Stimulated activated naive B cell treated with anti-CD40 and anti-IgM and Interleukin-4, amounts not matched to agents 10 μg/mL and 1 μg/mL and 100 μg/mL, for 72 hours (primary cell): ENCODE data around the gene SH3RF3.

Experiments used
- ATAC-seq, 2 donors: fragments of 150-1000 bp; cut with Tn5 transposase; replicated peaks; 2 replicates each; pipeline ENCODE4 v1.10.0; 2021; ENCODE audit warnings: moderate library complexity in 1 of 2
- DNase-seq: peaks from one replicate; pipeline ENCODE4 v3.0.0; 2021
- H3K27ac Mint-ChIP-seq: one replicate; pipeline ENCODE4 v1.8.0; 2022; ENCODE audit warnings: mild to moderate bottlenecking, mixed read lengths
- H3K27me3 Mint-ChIP-seq, 2 donors: one replicate each; pipeline ENCODE4 v1.8.0; 2022; ENCODE audit warnings: mixed read lengths in 2 of 2
- H3K36me3 Mint-ChIP-seq, 2 donors: one replicate each; pipeline ENCODE4 v1.8.0; 2022; ENCODE audit warnings: mixed read lengths in 2 of 2, mild to moderate bottlenecking in 1 of 2
- H3K4me1 Mint-ChIP-seq, 2 donors: one replicate each; pipeline ENCODE4 v1.8.0; 2022; ENCODE audit warnings: mixed read lengths in 2 of 2, mild to moderate bottlenecking in 1 of 2
- H3K4me3 Mint-ChIP-seq, 2 donors: one replicate each; pipeline ENCODE4 v1.8.0; 2022; ENCODE audit warnings: mild to moderate bottlenecking in 2 of 2, mixed read lengths in 2 of 2, moderate library complexity in 1 of 2
- H3K9me3 Mint-ChIP-seq, 2 donors: one replicate each; pipeline ENCODE4 v1.8.0; 2022; ENCODE audit warnings: mixed read lengths in 2 of 2, mild to moderate bottlenecking in 1 of 2

The SH3RF3 gene

DNA sequence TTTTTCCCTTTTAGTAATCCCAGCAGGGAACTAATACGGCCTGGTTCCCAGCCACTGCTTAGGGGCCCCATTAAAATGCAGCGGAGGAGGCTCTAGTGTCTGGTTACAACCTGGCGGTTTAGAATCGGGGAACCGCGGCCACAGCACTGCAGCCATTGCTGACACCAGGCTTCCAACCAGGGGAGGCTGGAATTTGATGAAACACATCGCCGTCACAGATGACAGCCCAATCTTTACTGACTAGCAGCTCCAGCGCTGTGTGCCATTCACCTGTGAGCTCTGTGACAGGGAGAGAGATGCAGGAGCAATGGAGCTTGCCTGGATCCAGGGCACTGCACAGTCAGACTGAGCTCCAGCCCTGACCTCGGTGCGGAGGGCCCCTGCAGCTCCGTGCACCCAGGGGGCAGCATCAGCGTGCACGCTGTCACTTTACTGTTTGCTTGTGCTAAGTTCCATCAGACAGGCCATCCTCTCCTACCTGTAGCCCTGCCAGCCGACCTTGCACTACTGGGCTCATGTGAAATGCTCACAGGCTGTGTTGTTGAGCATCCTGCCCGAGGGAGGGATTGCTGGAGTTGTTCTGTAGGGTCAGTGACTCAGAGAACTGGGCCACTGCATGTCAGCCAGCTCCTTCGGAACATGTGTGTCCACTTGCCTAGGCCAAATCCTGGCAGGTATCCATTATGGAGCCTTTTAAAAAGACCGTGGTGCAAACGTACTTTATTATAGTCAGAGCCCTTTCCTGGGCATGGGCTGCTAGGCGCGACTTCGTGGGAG lies 281.2 kb downstream of the SH3RF3 start:
- H3K27ac Mint-ChIP-seq = no peak overlapping the region
- no peaks in the 10 kb centered on the region for H3K9me3 Mint-ChIP-seq
- H3K4me3 Mint-ChIP-seq = no peak overlapping the region
- H3K4me1 Mint-ChIP-seq = no peaks in the 10 kb centered on the region
- ATAC-seq (no peak), DNase-seq (no peak)
- H3K27me3 Mint-ChIP-seq = peaks cover 0 to 6% of the 10 kb centered on the region in 2 donors
- no peaks in the 10 kb centered on the region for H3K36me3 Mint-ChIP-seq

DNA sequence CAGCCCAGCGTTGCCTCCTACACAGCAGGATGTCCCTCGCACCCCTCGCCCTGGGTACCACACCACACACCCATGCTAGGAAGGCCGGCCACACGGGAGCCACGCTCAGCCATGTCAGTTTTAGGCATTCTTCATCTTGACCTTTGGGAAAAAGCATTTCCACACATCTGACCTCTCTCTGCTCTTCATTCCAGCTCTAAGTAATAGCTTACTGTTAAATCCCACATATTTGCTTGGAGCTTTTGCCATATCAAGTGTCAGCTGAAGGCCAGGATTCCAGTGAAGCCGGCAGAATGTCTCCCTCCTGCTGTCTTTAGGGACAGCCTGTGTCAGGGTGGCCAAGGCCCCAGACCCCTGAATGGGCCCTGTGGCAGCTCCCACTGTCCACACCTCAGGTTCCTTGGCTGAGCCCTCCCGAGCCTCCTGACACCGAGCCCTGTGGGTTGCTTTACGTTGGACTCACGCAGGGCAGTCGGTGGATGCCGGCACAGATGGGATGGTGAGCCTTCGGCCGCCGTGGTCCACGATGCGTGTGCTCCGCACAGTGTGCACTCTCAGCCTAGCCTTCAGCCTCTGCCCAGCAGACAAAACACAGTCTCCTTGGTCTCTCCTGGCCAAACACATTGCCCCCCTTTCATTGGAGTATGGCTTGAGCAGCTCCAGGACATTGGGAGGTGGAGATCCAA lies 282.8 kb downstream of the SH3RF3 start:
- no peak overlapping the region for H3K27ac Mint-ChIP-seq
- ATAC-seq = no peak
- H3K27me3 Mint-ChIP-seq = no peaks in the 10 kb centered on the region
- H3K4me1 Mint-ChIP-seq = no peaks in the 10 kb centered on the region
- no peaks in the 10 kb centered on the region for H3K36me3 Mint-ChIP-seq
- DNase-seq = no peak
- no peaks in the 10 kb centered on the region for H3K9me3 Mint-ChIP-seq
- no peak overlapping the region for H3K4me3 Mint-ChIP-seq

GRCh38 chr2:109415581-109416013 lies 286.6 kb downstream of the SH3RF3 start:
- Mint-ChIP-seq H3K27ac (no peak overlapping the region), H3K4me3 (no peak overlapping the region), H3K4me1 (no peaks in the 10 kb centered on the region), H3K36me3 (no peaks in the 10 kb centered on the region), H3K27me3 (no peaks in the 10 kb centered on the region), H3K9me3 (no peaks in the 10 kb centered on the region)
- DNase-seq (no peak), ATAC-seq (no peak)

- H3K4me3 Mint-ChIP-seq = no peak overlapping the region
- no peaks in the 10 kb centered on the region for H3K9me3 Mint-ChIP-seq
- H3K27ac Mint-ChIP-seq = no peak overlapping the region
- no peak for ATAC-seq
- no peaks in the 10 kb centered on the region for H3K27me3 Mint-ChIP-seq
- no peak for DNase-seq
- no peaks in the 10 kb centered on the region for H3K4me1 Mint-ChIP-seq
- H3K36me3 Mint-ChIP-seq = no peaks in the 10 kb centered on the region
Observed at GRCh38 chr2:109417701-109418335, 288.8 kb downstream of the SH3RF3 start.

DNA sequence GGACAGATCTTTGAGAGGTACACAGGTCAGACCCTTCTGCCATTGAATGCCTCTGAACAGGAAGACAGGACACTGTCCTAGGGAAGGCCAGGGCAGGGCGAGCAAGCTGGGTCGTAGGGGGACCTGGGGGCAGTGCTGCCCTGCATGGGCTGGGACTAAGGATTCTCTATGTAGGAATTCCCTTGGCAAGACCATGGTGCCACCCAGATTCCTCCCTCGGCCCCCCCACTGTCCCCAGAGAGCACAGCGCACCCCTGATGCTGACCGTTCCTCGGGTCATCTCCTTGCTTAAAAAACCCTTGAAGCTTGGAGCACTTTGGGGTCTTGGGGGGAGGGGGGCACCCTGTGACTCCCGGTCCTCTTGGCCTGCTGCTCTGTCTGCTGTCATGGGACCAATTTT lies 289.7 kb downstream of the SH3RF3 start:
- DNase-seq (no peak), ATAC-seq (no peak)
- no peak overlapping the region for H3K27ac Mint-ChIP-seq
- no peaks in the 10 kb centered on the region for H3K4me1 Mint-ChIP-seq
- H3K4me3 Mint-ChIP-seq = no peak overlapping the region
- H3K9me3 Mint-ChIP-seq = no peaks in the 10 kb centered on the region
- no peaks in the 10 kb centered on the region for H3K27me3 Mint-ChIP-seq
- no peaks in the 10 kb centered on the region for H3K36me3 Mint-ChIP-seq

DNA sequence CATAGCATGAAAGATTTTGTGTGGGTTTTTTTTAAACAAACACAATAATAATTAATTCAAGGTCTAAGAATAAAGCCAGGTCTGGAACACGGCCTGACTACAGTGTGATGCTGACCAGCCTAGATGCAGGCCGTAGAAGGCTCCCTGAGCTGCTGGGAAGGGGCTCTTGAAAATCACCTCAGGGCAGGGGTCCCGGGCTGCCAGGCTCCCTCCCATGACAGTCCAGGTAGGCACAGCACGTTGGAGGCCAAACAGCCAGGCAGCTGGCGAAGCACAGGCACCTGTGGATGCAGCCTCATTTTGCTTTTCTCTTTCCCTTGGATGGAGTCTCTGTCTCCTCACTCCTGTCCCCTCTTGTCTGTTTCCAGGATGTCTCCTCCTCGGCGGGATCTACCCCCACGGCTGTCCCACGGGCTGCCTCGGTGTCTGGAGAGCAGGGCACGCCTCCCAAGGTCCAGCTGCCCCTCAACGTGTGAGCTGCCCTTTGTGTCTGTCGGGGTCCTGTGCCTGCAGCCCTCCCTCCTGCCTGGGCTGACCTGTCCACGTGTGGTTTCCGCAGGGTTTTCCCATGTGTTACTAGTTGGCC lies 290.3 kb downstream of the SH3RF3 start:
- ATAC-seq (no peak), DNase-seq (no peak)
- H3K36me3 Mint-ChIP-seq = no peaks in the 10 kb centered on the region
- H3K9me3 Mint-ChIP-seq = no peaks in the 10 kb centered on the region
- no peak overlapping the region for H3K27ac Mint-ChIP-seq
- no peaks in the 10 kb centered on the region for H3K27me3 Mint-ChIP-seq
- H3K4me3 Mint-ChIP-seq = no peak overlapping the region
- no peaks in the 10 kb centered on the region for H3K4me1 Mint-ChIP-seq

GRCh38 chr2:109419960-109420370 lies 291.0 kb downstream of the SH3RF3 start:
- DNase-seq = no peak
- Mint-ChIP-seq H3K27me3 (no peaks in the 10 kb centered on the region), H3K36me3 (no peaks in the 10 kb centered on the region), H3K27ac (no peak overlapping the region), H3K4me3 (no peak overlapping the region), H3K9me3 (no peaks in the 10 kb centered on the region), H3K4me1 (no peaks in the 10 kb centered on the region)
- no peak for ATAC-seq

GRCh38 chr2:109421101-109421500 lies 292.1 kb downstream of the SH3RF3 start:
- Mint-ChIP-seq H3K4me3 (no peak overlapping the region), H3K36me3 (no peaks in the 10 kb centered on the region), H3K4me1 (no peaks in the 10 kb centered on the region), H3K9me3 (no peaks in the 10 kb centered on the region), H3K27me3 (no peaks in the 10 kb centered on the region), H3K27ac (no peak overlapping the region)
- ATAC-seq = no peak
- DNase-seq = no peak

- ATAC-seq (no peak), DNase-seq (no peak)
- Mint-ChIP-seq H3K27me3 (no peaks in the 10 kb centered on the region), H3K27ac (no peak overlapping the region), H3K4me1 (no peaks in the 10 kb centered on the region), H3K4me3 (no peak overlapping the region), H3K9me3 (no peaks in the 10 kb centered on the region), H3K36me3 (no peaks in the 10 kb centered on the region)
Observed at GRCh38 chr2:109421642-109422041, 292.6 kb downstream of the SH3RF3 start.

DNA sequence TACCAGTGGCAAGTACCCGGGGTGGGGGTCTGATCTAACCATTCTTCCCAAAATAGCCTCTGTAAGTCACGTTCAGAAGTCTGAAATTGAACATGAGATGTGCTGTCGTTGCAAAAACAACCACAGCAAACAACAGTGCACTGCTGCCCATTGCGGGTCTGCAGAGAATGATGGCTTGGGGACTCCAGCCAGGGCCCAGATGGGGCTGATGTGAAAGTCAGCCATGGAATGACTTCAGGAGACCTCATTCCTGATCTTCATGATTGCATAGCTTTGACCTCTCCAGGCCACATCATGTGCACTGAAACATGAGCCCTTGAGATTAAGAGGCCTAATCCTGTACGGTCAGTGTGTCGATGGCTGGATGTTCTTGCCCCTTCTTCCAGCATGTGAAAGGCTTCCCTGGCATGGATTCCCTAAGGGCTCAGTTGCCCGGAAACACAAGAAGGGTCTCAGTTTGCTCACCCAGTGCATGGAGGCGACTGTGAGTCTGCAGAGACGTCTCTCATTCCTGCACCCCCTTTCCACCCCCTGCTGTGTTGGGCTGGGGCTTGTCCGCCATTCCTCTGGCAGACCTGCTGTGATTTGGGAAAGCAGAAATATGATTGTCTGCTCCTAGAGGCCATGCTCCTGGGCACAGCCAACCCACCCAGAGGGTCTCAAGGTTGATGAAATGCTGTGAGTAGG lies 293.2 kb downstream of the SH3RF3 start:
- no peaks in the 10 kb centered on the region for H3K36me3 Mint-ChIP-seq
- no peak overlapping the region for H3K4me3 Mint-ChIP-seq
- ATAC-seq (no peak), DNase-seq (no peak)
- H3K27ac Mint-ChIP-seq = no peak overlapping the region
- no peaks in the 10 kb centered on the region for H3K27me3 Mint-ChIP-seq
- no peaks in the 10 kb centered on the region for H3K4me1 Mint-ChIP-seq
- H3K9me3 Mint-ChIP-seq = no peaks in the 10 kb centered on the region

- no peaks in the 10 kb centered on the region for H3K27me3 Mint-ChIP-seq
- DNase-seq = no peak
Observed at GRCh38 chr2:109422758-109423500, 293.9 kb downstream of the SH3RF3 start.

DNA sequence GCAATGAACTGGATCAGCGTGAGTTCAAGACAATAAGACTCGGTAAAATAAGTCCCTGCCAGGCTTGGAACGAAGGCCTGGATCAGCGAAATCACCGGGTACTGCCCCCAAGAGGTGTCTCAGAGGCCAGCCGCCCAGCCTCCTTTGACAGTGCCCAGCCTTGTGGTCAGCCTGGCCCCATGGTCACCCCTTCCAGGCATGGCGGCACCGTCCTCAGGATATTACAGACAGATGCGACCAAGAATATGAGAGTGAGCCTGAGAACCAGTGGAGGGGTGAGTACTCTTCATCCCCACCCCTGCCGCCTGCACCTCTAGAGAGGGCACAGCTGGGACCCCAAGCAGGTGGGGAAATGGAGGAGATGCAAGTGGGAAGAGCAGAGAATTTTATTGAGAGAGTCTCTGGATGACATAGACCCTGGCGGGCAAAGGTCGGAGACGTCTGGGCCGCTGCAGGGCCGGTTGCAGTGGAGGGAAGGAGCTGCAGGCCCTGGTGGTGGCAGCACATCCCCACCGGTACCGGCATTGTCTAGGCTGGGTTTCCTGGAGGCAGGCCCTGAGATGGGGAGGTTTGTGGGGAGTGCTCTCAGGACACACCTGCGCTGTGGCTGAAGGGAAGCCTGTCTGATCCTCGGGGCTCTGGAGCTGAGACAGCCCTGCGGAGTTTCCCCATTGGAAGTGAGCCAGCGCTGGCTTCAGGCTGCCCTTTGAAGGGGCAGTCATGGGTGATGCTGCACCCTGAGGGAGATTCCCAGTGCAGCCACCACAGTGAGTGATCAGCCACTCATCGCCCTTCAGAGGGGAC lies 294.8 kb downstream of the SH3RF3 start:
- Mint-ChIP-seq H3K4me3 (no peak overlapping the region), H3K4me1 (no peaks in the 10 kb centered on the region), H3K36me3 (no peaks in the 10 kb centered on the region), H3K9me3 (no peaks in the 10 kb centered on the region), H3K27me3 (no peaks in the 10 kb centered on the region), H3K27ac (no peak overlapping the region)
- ATAC-seq (peak in 1 of 2 donors; percentile 51), DNase-seq (no peak)

More at GRCh38 chr2:109422758-109423500, 293.9 kb downstream of the SH3RF3 start:
- Mint-ChIP-seq H3K27ac (no peak overlapping the region), H3K36me3 (no peaks in the 10 kb centered on the region), H3K4me3 (no peak overlapping the region), H3K4me1 (no peaks in the 10 kb centered on the region), H3K9me3 (no peaks in the 10 kb centered on the region)
- no peak for ATAC-seq

- DNase-seq (no peak), ATAC-seq (no peak)
- H3K36me3 Mint-ChIP-seq = no peaks in the 10 kb centered on the region
- H3K4me1 Mint-ChIP-seq = no peaks in the 10 kb centered on the region
- no peak overlapping the region for H3K4me3 Mint-ChIP-seq
- no peaks in the 10 kb centered on the region for H3K27me3 Mint-ChIP-seq
- H3K27ac Mint-ChIP-seq = no peak overlapping the region
- H3K9me3 Mint-ChIP-seq = no peaks in the 10 kb centered on the region
Observed at GRCh38 chr2:109425411-109425810, 296.4 kb downstream of the SH3RF3 start.
